ENCODE results near the gene A2ML1. TPM values are rescaled to one million over a fixed set of nuclear protein-coding genes. Genes with fewer than 3 reads are reported as not detected.

A2ML1 gene
- polyA plus RNA-seq, 3 donors = not detected

DNA sequence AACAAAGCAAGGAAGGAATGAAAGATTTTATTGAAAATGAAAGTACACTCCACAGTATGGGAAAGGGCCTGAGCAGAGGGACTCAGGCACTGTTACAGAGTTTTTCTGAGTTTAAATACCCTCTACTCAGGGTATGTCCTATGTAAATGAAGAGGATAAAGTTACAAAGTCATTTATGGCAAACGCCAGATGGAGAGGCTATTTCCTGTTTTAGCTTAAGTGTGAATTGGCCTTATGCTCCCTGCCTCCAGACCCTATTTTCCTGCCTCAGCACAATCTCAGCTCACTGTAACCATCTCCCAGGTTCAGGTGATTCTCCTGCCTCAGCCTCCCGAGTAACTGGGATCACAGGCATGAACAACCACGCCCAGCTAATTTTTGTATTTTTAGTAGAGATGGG is 85.1 kb downstream of the A2ML1 start:
- H2AFZ ChIP-seq (ENCODE audit: insufficient read depth, low read depth, low read length, poor library complexity, severe bottlenecking) = no peak overlapping the region
- H3K4me2 ChIP-seq (replicated peaks; ENCODE audit: extremely low read depth, low read length, poor library complexity, severe bottlenecking) = no peak overlapping the region
- intact Hi-C loops (cut with micrococcal nuclease) = no loop called here
- Mint-ChIP-seq H3K4me1 (peaks cover 14% of the 10 kb centered on the region), H3K4me3 (no peak overlapping the region), H3K27ac (no peak overlapping the region), H3K9me3 (peaks cover 6 to 11% (median 9%) of the 10 kb centered on the region in 7 donors), H3K36me3 (peaks cover 0 to 4% of the 10 kb centered on the region in 2 donors), H3K27me3 (ENCODE audit: low read depth in 3 of 3) (peaks cover 0 to 7% (median 1%) of the 10 kb centered on the region in 3 donors)
- WGBS (ENCODE audit: insufficient coverage) = no CpG with 5 or more reads among the region's 3 CpGs
- H3K4me3 ChIP-seq (replicated peaks in 1 of 3; ENCODE audit: low read depth in 2 of 3, low read length in 3 of 3) = no peak overlapping the region
- H3K79me2 ChIP-seq (ENCODE audit: insufficient read depth, low read length) = no peaks in the 10 kb centered on the region
- H3K27me3 ChIP-seq (ENCODE audit: control insufficient read depth in 2 of 2, insufficient read depth in 2 of 2, low read length in 2 of 2) = no peaks in the 10 kb centered on the region
- no peaks in the 10 kb centered on the region for H3K36me3 ChIP-seq (replicated peaks in 1 of 2; ENCODE audit: control insufficient read depth in 1 of 2, insufficient read depth in 2 of 2, low read length in 2 of 2)
- no peak for TF ChIP-seq CTCF (IDR thresholded peaks at IDR 0.05)
- H3K9ac ChIP-seq (ENCODE audit: insufficient read depth, low read length, poor library complexity, severe bottlenecking) = no peak overlapping the region
- no peaks in the 10 kb centered on the region for H4K20me1 ChIP-seq (ENCODE audit: insufficient read depth, low read length)
- H3K27ac ChIP-seq (ENCODE audit: low read depth in 1 of 2, low read length in 2 of 2) = no peak overlapping the region
- DNase-seq = no peak
- H3K4me1 ChIP-seq (ENCODE audit: control insufficient read depth in 1 of 2, insufficient read depth in 2 of 2, low read length in 2 of 2) = peaks cover 13 to 23% of the 10 kb centered on the region in 2 donors
- H3K9me3 ChIP-seq (replicated peaks in 1 of 2; ENCODE audit: control insufficient read depth in 1 of 2, insufficient read depth in 1 of 2, low read length in 2 of 2) = peaks cover 0 to 7% of the 10 kb centered on the region in 2 donors

DNA sequence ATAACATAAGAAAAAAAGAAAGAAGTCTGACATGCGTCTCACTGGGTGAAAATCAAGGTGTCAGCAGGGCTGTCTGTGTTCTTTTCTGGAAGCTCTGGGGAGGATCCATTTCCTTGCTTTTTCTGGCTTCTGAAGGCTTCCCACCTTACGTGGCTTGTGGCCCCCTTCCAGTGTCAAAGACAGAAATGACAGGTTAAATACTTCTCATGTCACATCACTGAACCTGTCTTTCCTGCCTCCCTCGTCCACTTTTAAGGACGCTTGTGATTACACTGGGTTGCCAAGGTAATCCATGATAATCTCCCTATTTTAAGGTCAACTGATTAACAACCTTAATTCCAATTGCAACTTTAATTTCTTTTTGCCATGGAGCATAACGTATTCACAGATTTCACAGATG is 87.3 kb downstream of the A2ML1 start:
- no peak overlapping the region for H3K4me3 ChIP-seq (replicated peaks in 1 of 3; ENCODE audit: low read depth in 2 of 3, low read length in 3 of 3)
- no peak overlapping the region for H3K9ac ChIP-seq (ENCODE audit: insufficient read depth, low read length, poor library complexity, severe bottlenecking)
- Mint-ChIP-seq H3K4me1 (peaks cover 9% of the 10 kb centered on the region), H3K4me3 (no peak overlapping the region), H3K36me3 (no peaks in the 10 kb centered on the region), H3K27me3 (ENCODE audit: low read depth in 3 of 3) (peaks cover 0 to 5% (median 3%) of the 10 kb centered on the region in 3 donors), H3K27ac (no peak overlapping the region), H3K9me3 (no peaks in the 10 kb centered on the region)
- H3K4me1 ChIP-seq (ENCODE audit: control insufficient read depth in 1 of 2, insufficient read depth in 2 of 2, low read length in 2 of 2) = peaks cover 12 to 13% of the 10 kb centered on the region in 2 donors
- peaks cover 0 to under 1% of the 10 kb centered on the region in 2 donors for H3K27me3 ChIP-seq (ENCODE audit: control insufficient read depth in 2 of 2, insufficient read depth in 2 of 2, low read length in 2 of 2)
- H3K36me3 ChIP-seq (replicated peaks in 1 of 2; ENCODE audit: control insufficient read depth in 1 of 2, insufficient read depth in 2 of 2, low read length in 2 of 2) = no peaks in the 10 kb centered on the region
- H3K9me3 ChIP-seq (replicated peaks in 1 of 2; ENCODE audit: control insufficient read depth in 1 of 2, insufficient read depth in 1 of 2, low read length in 2 of 2) = no peaks in the 10 kb centered on the region
- no peaks in the 10 kb centered on the region for H4K20me1 ChIP-seq (ENCODE audit: insufficient read depth, low read length)
- intact Hi-C loops (cut with micrococcal nuclease) = no loop called here
- no peak for TF ChIP-seq CTCF (IDR thresholded peaks at IDR 0.05)
- no peak overlapping the region for H2AFZ ChIP-seq (ENCODE audit: insufficient read depth, low read depth, low read length, poor library complexity, severe bottlenecking)
- DNase-seq = no peak
- no peaks in the 10 kb centered on the region for H3K79me2 ChIP-seq (ENCODE audit: insufficient read depth, low read length)
- 76% methylated on average over 2 of the region's 5 CpGs for WGBS (ENCODE audit: insufficient coverage)
- H3K4me2 ChIP-seq (replicated peaks; ENCODE audit: extremely low read depth, low read length, poor library complexity, severe bottlenecking) = no peak overlapping the region
- no peak overlapping the region for H3K27ac ChIP-seq (ENCODE audit: low read depth in 1 of 2, low read length in 2 of 2)
